ENCODE results near the gene ETV4. TPM values are rescaled to one million over a fixed set of nuclear protein-coding genes. Genes with fewer than 3 reads are reported as not detected.

ETV4 gene
- total RNA-seq, 1 donor from 2014 or later: 1.1 TPM

- H2AFZ ChIP-seq (replicated peaks): peak overlapping the region; percentile 48
- H3K4me2 ChIP-seq: peak overlapping the region; percentile 62
- H3K9me3 ChIP-seq (ENCODE audit: low read depth): no peaks in the 10 kb centered on the region
- H3K79me2 ChIP-seq (ENCODE audit: low read depth): no peaks in the 10 kb centered on the region
- TF ChIP-seq EZH2phosphoT487 (IDR thresholded peaks at IDR 0.05): no peak
- no peak for TF ChIP-seq EZH2 (IDR thresholded peaks at IDR 0.05)
- TF ChIP-seq CTCF (IDR thresholded peaks at IDR 0.05): no peak
- peaks cover 16% of the 10 kb centered on the region for H3K27me3 Mint-ChIP-seq (ENCODE audit: insufficient read depth, low read depth)
- peak overlapping the region; percentile 65 for H3K4me3 Mint-ChIP-seq
- H3K4me1 Mint-ChIP-seq: peaks cover 50% of the 10 kb centered on the region
- H3K36me3 ChIP-seq: no peaks in the 10 kb centered on the region
- H3K9me3 Mint-ChIP-seq: no peaks in the 10 kb centered on the region
- H3K9ac ChIP-seq: no peak overlapping the region
- peaks cover 17% of the 10 kb centered on the region for H3F3A ChIP-seq (ENCODE audit: low read depth)
- no peak overlapping the region for H3K4me3 ChIP-seq
- H3K36me3 Mint-ChIP-seq: no peaks in the 10 kb centered on the region
- H3K27me3 ChIP-seq: no peaks in the 10 kb centered on the region
- DNase-seq (ENCODE audit: low spot score): peak; percentile 51
- peak overlapping the region; percentile 47 for H3K27ac Mint-ChIP-seq
- H4K20me1 ChIP-seq (ENCODE audit: low read depth): no peaks in the 10 kb centered on the region
- peaks cover 34% of the 10 kb centered on the region for H3K4me1 ChIP-seq
- no peak overlapping the region for H3K27ac ChIP-seq
Measured at GRCh38 chr17:43578699-43579565, 32.8 kb upstream of the ETV4 start.

GRCh38 chr17:43578404-43578698 is 32.2 kb upstream of the ETV4 start:
- Histone ChIP-seq H3F3A (ENCODE audit: low read depth) (peaks cover 17% of the 10 kb centered on the region), H3K36me3 (no peaks in the 10 kb centered on the region), H3K9ac (no peak overlapping the region), H3K79me2 (ENCODE audit: low read depth) (no peaks in the 10 kb centered on the region), H3K4me1 (peaks cover 34% of the 10 kb centered on the region), H3K27ac (no peak overlapping the region), H3K9me3 (ENCODE audit: low read depth) (no peaks in the 10 kb centered on the region), H3K27me3 (no peaks in the 10 kb centered on the region), H3K4me2 (peak overlapping the region; percentile 29), H4K20me1 (ENCODE audit: low read depth) (no peaks in the 10 kb centered on the region), H3K4me3 (no peak overlapping the region), H2AFZ (replicated peaks) (peak overlapping the region; percentile 63)
- Mint-ChIP-seq H3K27me3 (ENCODE audit: insufficient read depth, low read depth) (peaks cover 15% of the 10 kb centered on the region), H3K36me3 (no peaks in the 10 kb centered on the region), H3K9me3 (no peaks in the 10 kb centered on the region), H3K27ac (peak overlapping the region; percentile 6), H3K4me1 (peaks cover 53% of the 10 kb centered on the region), H3K4me3 (no peak overlapping the region)
- no peak for DNase-seq (ENCODE audit: low spot score)
- TF ChIP-seq EZH2 (IDR thresholded peaks at IDR 0.05) (no peak), EZH2phosphoT487 (IDR thresholded peaks at IDR 0.05) (no peak), CTCF (IDR thresholded peaks at IDR 0.05) (no peak)

- H2AFZ ChIP-seq (replicated peaks): peak overlapping the region; percentile 63
- no peaks in the 10 kb centered on the region for H3K9me3 ChIP-seq (ENCODE audit: low read depth)
- Mint-ChIP-seq H3K27ac (no peak overlapping the region), H3K9me3 (no peaks in the 10 kb centered on the region), H3K36me3 (no peaks in the 10 kb centered on the region), H3K4me1 (peaks cover 53% of the 10 kb centered on the region), H3K27me3 (ENCODE audit: insufficient read depth, low read depth) (peaks cover 14% of the 10 kb centered on the region), H3K4me3 (no peak overlapping the region)
- H3K79me2 ChIP-seq (ENCODE audit: low read depth): no peaks in the 10 kb centered on the region
- no peaks in the 10 kb centered on the region for H4K20me1 ChIP-seq (ENCODE audit: low read depth)
- H3K4me3 ChIP-seq: no peak overlapping the region
- no peak overlapping the region for H3K9ac ChIP-seq
- H3K27me3 ChIP-seq: no peaks in the 10 kb centered on the region
- H3K27ac ChIP-seq: no peak overlapping the region
- H3K4me2 ChIP-seq: peak overlapping the region; percentile 29
- H3K4me1 ChIP-seq: peaks cover 34% of the 10 kb centered on the region
- H3K36me3 ChIP-seq: no peaks in the 10 kb centered on the region
- peaks cover 17% of the 10 kb centered on the region for H3F3A ChIP-seq (ENCODE audit: low read depth)
- peak; percentile 44 for DNase-seq (ENCODE audit: low spot score)
- no peak for TF ChIP-seq EZH2 (IDR thresholded peaks at IDR 0.05)
- TF ChIP-seq EZH2phosphoT487 (IDR thresholded peaks at IDR 0.05): no peak
- no peak for TF ChIP-seq CTCF (IDR thresholded peaks at IDR 0.05)
Measured at GRCh38 chr17:43577664-43578403, 31.7 kb upstream of the ETV4 start.

Measured in neural progenitor cell (in vitro differentiated cells).